Mesothelial cell of epicardium (in vitro differentiated cells): ENCODE measurements around the gene NCMAP. TPM values are rescaled to one million over a fixed set of nuclear protein-coding genes. Genes with fewer than 3 reads are reported as not detected.

Experiments used
- DNase-seq, 2 experiments: peaks; one replicate each; pipeline ENCODE4 v3.0.0; 2021; ENCODE audit warnings: low spot score in 2 of 2; ENCODE audit not compliant: unreplicated experiment in 2 of 2
- H3K27ac Mint-ChIP-seq: 2 replicates; pipeline ENCODE4 v1.8.0; 2021; ENCODE audit warnings: mixed read lengths
- H3K27me3 Mint-ChIP-seq: 2 replicates; pipeline ENCODE4 v1.8.0; 2021; ENCODE audit warnings: low read depth, mixed read lengths
- H3K36me3 Mint-ChIP-seq: 2 replicates; pipeline ENCODE4 v1.8.0; 2021; ENCODE audit warnings: mixed read lengths
- H3K4me1 Mint-ChIP-seq: 2 replicates; pipeline ENCODE4 v1.8.0; 2021; ENCODE audit warnings: mixed read lengths
- H3K4me3 Mint-ChIP-seq: 2 replicates; pipeline ENCODE4 v1.8.0; 2021; ENCODE audit warnings: mild to moderate bottlenecking, moderate library complexity, mixed read lengths
- H3K9me3 Mint-ChIP-seq: 2 replicates; pipeline ENCODE4 v1.8.0; 2021; ENCODE audit warnings: mixed read lengths
- total RNA-seq: library from RNA; stranded (reverse); gene quantifications from 3 replicates; pipeline ENCODE4 v1.2.1, GENCODE V29; 2021
- TF ChIP-seq, protein P1 (sequence below): fragments of 200-600 bp; sonication (generic); IDR thresholded peaks from one replicate; pipeline ENCODE4 v1.5.0; 2021; ENCODE audit warnings: antibody characterized with exemption; ENCODE audit not compliant: unreplicated experiment

Gene NCMAP
- total RNA-seq, 1 donor from 2014 or later, result 0.31 TPM

DNA sequence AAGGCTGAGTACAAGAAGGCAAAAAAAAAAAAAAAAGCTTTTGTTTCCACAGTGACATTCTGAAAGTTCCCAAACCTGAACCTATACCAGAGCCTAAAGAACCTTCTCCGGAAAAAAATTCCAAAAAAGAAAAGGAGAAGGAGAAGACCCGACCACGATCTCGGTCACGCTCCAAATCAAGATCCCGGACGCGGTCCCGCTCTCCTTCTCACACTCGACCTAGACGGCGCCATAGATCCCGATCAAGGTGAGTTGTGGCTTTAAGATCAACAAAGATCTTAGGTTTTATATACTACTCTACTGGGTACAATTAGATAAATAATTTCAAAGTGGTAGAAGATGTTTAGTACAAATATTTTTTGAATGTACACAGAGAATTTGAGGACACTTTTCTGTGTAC, 96.5 kb downstream of the NCMAP start:
- peaks cover 69% of the 10 kb centered on the region for H3K36me3 Mint-ChIP-seq
- TF ChIP-seq, protein P1, sequence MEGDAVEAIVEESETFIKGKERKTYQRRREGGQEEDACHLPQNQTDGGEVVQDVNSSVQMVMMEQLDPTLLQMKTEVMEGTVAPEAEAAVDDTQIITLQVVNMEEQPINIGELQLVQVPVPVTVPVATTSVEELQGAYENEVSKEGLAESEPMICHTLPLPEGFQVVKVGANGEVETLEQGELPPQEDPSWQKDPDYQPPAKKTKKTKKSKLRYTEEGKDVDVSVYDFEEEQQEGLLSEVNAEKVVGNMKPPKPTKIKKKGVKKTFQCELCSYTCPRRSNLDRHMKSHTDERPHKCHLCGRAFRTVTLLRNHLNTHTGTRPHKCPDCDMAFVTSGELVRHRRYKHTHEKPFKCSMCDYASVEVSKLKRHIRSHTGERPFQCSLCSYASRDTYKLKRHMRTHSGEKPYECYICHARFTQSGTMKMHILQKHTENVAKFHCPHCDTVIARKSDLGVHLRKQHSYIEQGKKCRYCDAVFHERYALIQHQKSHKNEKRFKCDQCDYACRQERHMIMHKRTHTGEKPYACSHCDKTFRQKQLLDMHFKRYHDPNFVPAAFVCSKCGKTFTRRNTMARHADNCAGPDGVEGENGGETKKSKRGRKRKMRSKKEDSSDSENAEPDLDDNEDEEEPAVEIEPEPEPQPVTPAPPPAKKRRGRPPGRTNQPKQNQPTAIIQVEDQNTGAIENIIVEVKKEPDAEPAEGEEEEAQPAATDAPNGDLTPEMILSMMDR, result no peak
- no peaks in the 10 kb centered on the region for H3K9me3 Mint-ChIP-seq
- H3K4me3 Mint-ChIP-seq, result no peak overlapping the region
- no peak for DNase-seq
- no peak overlapping the region for H3K27ac Mint-ChIP-seq
- peaks cover 5% of the 10 kb centered on the region for H3K4me1 Mint-ChIP-seq
- H3K27me3 Mint-ChIP-seq, result no peaks in the 10 kb centered on the region

DNA sequence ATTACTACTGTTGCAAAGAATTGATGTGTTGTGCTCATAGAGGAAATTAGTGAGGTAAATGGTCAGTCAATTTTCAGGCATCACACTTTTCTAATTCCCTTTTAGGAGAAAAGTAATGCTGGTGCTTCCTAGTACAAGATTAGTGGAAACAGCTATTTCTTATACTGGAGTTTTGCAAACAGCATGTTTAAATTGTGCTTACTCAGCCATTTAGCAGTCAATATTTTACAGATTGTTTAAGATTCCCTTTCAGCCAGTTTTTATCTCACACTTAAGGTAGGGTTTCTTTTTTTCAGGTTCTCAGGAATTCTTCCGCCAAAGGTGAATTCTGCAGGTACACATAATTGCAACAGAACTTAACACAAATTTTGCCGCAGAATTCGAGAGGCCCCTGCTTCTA, 98.1 kb downstream of the NCMAP start:
- no peak overlapping the region for H3K4me3 Mint-ChIP-seq
- peaks cover 61% of the 10 kb centered on the region for H3K36me3 Mint-ChIP-seq
- H3K27me3 Mint-ChIP-seq, result no peaks in the 10 kb centered on the region
- H3K9me3 Mint-ChIP-seq, result no peaks in the 10 kb centered on the region
- H3K27ac Mint-ChIP-seq, result no peak overlapping the region
- TF ChIP-seq, protein P1, result no peak
- no peak for DNase-seq
- peaks cover 5% of the 10 kb centered on the region for H3K4me1 Mint-ChIP-seq

DNA sequence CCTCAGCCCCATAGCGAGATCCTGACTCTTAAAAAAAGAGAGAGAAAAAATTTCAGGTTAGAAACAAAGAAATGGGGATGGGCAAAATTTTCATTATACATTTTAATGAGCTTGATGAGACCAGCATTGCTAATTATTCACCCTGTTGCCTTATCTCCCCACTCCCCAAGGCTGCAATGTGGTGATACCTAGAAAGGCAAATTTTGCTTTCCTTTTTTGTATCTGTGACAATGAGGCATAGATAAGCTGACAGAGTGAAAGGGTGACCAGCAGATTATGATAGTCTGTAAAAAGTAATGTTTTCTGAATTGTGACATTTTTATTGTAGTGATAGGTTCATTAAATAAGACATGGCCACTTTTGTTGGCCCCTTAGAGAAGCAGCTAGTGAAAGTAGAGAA, 100.2 kb downstream of the NCMAP start:
- DNase-seq, result no peak
- Mint-ChIP-seq H3K9me3 (no peaks in the 10 kb centered on the region), H3K36me3 (peaks cover 58% of the 10 kb centered on the region), H3K27me3 (no peaks in the 10 kb centered on the region), H3K4me1 (peaks cover 7% of the 10 kb centered on the region), H3K4me3 (no peak overlapping the region), H3K27ac (no peak overlapping the region)
- TF ChIP-seq, protein P1, result no peak

DNA sequence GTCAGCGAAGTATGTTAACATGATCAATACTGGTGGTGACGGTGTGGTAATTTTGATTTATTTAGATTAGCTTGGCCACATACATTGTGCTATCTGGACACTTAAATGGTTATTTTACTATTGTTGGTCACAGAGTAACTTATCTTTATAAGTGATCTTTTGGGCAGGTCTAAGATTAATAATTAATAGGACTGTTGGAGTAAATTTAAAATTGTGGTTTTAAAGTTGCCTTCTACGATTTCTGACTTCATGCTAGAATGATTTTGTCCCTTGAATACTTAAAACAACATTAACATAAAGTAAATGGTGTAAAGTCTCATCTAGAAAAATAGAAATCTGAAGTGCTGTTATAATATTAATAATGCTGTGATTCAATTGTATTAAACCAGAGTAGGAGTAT, 101.9 kb downstream of the NCMAP start:
- Mint-ChIP-seq H3K9me3 (no peaks in the 10 kb centered on the region), H3K4me1 (peaks cover 7% of the 10 kb centered on the region), H3K4me3 (no peak overlapping the region), H3K27me3 (no peaks in the 10 kb centered on the region), H3K36me3 (peaks cover 51% of the 10 kb centered on the region), H3K27ac (peak overlapping the region; percentile 62)
- TF ChIP-seq, protein P1, result no peak
- no peak for DNase-seq

Other genes starting within 250 kb of the NCMAP start
- 17.1 to 19.1 TPM (median 17.9 TPM) in 3 replicates for gene GRHL3, start 236.7 kb upstream of the NCMAP start, total RNA-seq
- gene STPG1, start 142.3 kb upstream of the NCMAP start, total RNA-seq, result 8.8 to 9.4 TPM (median 8.8 TPM) in 3 replicates
- 19.3 to 21.3 TPM (median 20.6 TPM) in 3 replicates for gene NIPAL3, start 140.3 kb upstream of the NCMAP start, total RNA-seq
- gene RCAN3, start 53.3 kb upstream of the NCMAP start, total RNA-seq, result 9.5 to 14.7 TPM (median 11.8 TPM) in 3 replicates
- gene SRRM1, start 87.2 kb downstream of the NCMAP start, total RNA-seq, result 206 to 219 TPM (median 219 TPM) in 3 replicates
- gene CLIC4, start 189.4 kb downstream of the NCMAP start, total RNA-seq, result 135 to 136 TPM (median 135 TPM) in 3 replicates